Ishikawa (cell line): ENCODE data around the gene ZFP1.

ENCODE experiments used
- CEBPB ChIP-seq: IDR thresholded peaks from 2 replicates; pipeline ENCODE4 v1.6.1; 2012
- CREB1 ChIP-seq: IDR thresholded peaks from 2 replicates; pipeline ENCODE4 v1.6.1; 2012; ENCODE audit warnings: low read depth
- EGR1 ChIP-seq: IDR thresholded peaks from 2 replicates; pipeline ENCODE4 v1.6.1; 2012
- EP300 ChIP-seq: IDR thresholded peaks from 2 replicates; pipeline ENCODE4 v1.6.1; 2012; ENCODE audit warnings: borderline replicate concordance
- MAX ChIP-seq: IDR thresholded peaks from 2 replicates; pipeline ENCODE4 v1.6.1; 2012
- RAD21 ChIP-seq: IDR thresholded peaks from 2 replicates; pipeline ENCODE4 v1.6.1; 2012; ENCODE audit warnings: low read depth
- TAF1 ChIP-seq: IDR thresholded peaks from 2 replicates; pipeline ENCODE4 v1.6.1; 2012; ENCODE audit warnings: low read depth, mild to moderate bottlenecking
- TCF12 ChIP-seq: IDR thresholded peaks from 2 replicates; pipeline ENCODE4 v1.6.1; 2012; ENCODE audit warnings: low read depth
- TEAD4 ChIP-seq: IDR thresholded peaks from 2 replicates; pipeline ENCODE4 v1.6.1; 2012
- USF1 ChIP-seq: IDR thresholded peaks from 2 replicates; pipeline ENCODE4 v1.6.1; 2012
- YY1 ChIP-seq: IDR thresholded peaks from 2 replicates; pipeline ENCODE4 v1.6.1; 2012; ENCODE audit warnings: low read depth
- ZBTB7A ChIP-seq: IDR thresholded peaks from 2 replicates; pipeline ENCODE4 v1.6.1; 2012; ENCODE audit warnings: low read depth
- TF ChIP-seq, protein P1 (sequence below): IDR thresholded peaks from 2 replicates; pipeline ENCODE4 v1.6.1; 2012; ENCODE audit warnings: low read depth, mild to moderate bottlenecking

GRCh38 chr16:75206749-75207451 lies 58.6 kb downstream of the ZFP1 start, which contains the start of gene CTRB2:
- TF ChIP-seq TAF1, result no peak
- TF ChIP-seq, protein P1, sequence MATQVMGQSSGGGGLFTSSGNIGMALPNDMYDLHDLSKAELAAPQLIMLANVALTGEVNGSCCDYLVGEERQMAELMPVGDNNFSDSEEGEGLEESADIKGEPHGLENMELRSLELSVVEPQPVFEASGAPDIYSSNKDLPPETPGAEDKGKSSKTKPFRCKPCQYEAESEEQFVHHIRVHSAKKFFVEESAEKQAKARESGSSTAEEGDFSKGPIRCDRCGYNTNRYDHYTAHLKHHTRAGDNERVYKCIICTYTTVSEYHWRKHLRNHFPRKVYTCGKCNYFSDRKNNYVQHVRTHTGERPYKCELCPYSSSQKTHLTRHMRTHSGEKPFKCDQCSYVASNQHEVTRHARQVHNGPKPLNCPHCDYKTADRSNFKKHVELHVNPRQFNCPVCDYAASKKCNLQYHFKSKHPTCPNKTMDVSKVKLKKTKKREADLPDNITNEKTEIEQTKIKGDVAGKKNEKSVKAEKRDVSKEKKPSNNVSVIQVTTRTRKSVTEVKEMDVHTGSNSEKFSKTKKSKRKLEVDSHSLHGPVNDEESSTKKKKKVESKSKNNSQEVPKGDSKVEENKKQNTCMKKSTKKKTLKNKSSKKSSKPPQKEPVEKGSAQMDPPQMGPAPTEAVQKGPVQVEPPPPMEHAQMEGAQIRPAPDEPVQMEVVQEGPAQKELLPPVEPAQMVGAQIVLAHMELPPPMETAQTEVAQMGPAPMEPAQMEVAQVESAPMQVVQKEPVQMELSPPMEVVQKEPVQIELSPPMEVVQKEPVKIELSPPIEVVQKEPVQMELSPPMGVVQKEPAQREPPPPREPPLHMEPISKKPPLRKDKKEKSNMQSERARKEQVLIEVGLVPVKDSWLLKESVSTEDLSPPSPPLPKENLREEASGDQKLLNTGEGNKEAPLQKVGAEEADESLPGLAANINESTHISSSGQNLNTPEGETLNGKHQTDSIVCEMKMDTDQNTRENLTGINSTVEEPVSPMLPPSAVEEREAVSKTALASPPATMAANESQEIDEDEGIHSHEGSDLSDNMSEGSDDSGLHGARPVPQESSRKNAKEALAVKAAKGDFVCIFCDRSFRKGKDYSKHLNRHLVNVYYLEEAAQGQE, result no peak
- TF ChIP-seq MAX, result no peak
- no peak for TF ChIP-seq CEBPB
- TF ChIP-seq TCF12, result no peak
- TF ChIP-seq ZBTB7A, result no peak
- no peak for TF ChIP-seq RAD21
- TF ChIP-seq CREB1, result no peak
- no peak for TF ChIP-seq YY1
- TF ChIP-seq TEAD4, result no peak
- TF ChIP-seq EP300, result no peak
- TF ChIP-seq EGR1, result no peak
- no peak for TF ChIP-seq USF1
